IMR-90 (cell line): ENCODE results near the gene SOX6. TPM values are rescaled to one million over a fixed set of nuclear protein-coding genes. Genes with fewer than 3 reads are reported as not detected.

Source experiments
- ATAC-seq: fragments of 200-7000 bp; cut with Tn5 transposase; 2 replicates; pipeline ENCODE4 v1.9.1; 2020; ENCODE audit warnings: low read depth, mild to moderate bottlenecking, moderate library complexity
- BruUV-seq: library from RNA; stranded (reverse); fragments of 400-500 nt; replicated peaks from 2 replicates; lab custom pipeline; 2021; lab: Mats Ljungman, UMichigan
- CTCF ChIA-PET: fragments of 300-600 bp; formaldehyde crosslinking; extraction: SDS; loops from one replicate; lab custom pipeline; 2021; ENCODE audit warnings: antibody characterized with exemption; lab: Yijun Ruan, JAX
- POLR2A ChIA-PET: fragments of 300-600 bp; sonication (Branson Sonifier 250); formaldehyde crosslinking; loops from one replicate; lab custom pipeline; 2022; ENCODE audit warnings: antibody characterized with exemption; ENCODE audit not compliant: unreplicated experiment; lab: Charles Lee
- DNase-seq: peaks from one replicate; pipeline ENCODE4 v3.0.0; 2013
- H2AFZ ChIP-seq: replicated peaks from 2 replicates; pipeline ENCODE3; 2013; ENCODE audit warnings: low read length, mild to moderate bottlenecking; ENCODE audit not compliant: poor library complexity
- H2AK5ac ChIP-seq: 2 replicates; pipeline ENCODE4 v1.6.1; 2013; ENCODE audit warnings: low read depth, low read length, inconsistent platforms
- H2AK9ac ChIP-seq: replicated peaks from 2 replicates; pipeline ENCODE3; 2013; ENCODE audit warnings: mild to moderate bottlenecking, low read depth, low read length, moderate library complexity; ENCODE audit not compliant: poor library complexity
- H2BK120ac ChIP-seq: 2 replicates; pipeline ENCODE4 v1.6.1; 2013; ENCODE audit warnings: low read depth, low read length, inconsistent platforms
- H2BK15ac ChIP-seq: 3 replicates; pipeline ENCODE4 v1.6.1; 2013; ENCODE audit warnings: low read depth, low read length, inconsistent platforms
- H2BK20ac ChIP-seq: 2 replicates; pipeline ENCODE4 v1.6.1; 2013; ENCODE audit warnings: low read depth, mild to moderate bottlenecking, inconsistent platforms, low read length, moderate library complexity
- H2BK5ac ChIP-seq: 2 replicates; pipeline ENCODE4 v1.6.1; 2013; ENCODE audit warnings: mild to moderate bottlenecking, low read depth, low read length, inconsistent platforms; ENCODE audit not compliant: poor library complexity, severe bottlenecking
- H3K14ac ChIP-seq: replicated peaks from 2 replicates; pipeline ENCODE4 v1.6.1; 2013; ENCODE audit warnings: low read depth, low read length, inconsistent platforms
- H3K18ac ChIP-seq: 2 replicates; pipeline ENCODE4 v1.6.1; 2013; ENCODE audit warnings: low read depth, low read length, control low read depth
- H3K23ac ChIP-seq: 2 replicates; pipeline ENCODE4 v1.6.1; 2013; ENCODE audit warnings: low read depth, low read length, inconsistent platforms
- H3K27ac ChIP-seq: 2 replicates; pipeline ENCODE4 v1.5.1; 2013; ENCODE audit warnings: mild to moderate bottlenecking, control low read depth, low read length; ENCODE audit not compliant: insufficient read depth
- H3K27me3 ChIP-seq: 2 replicates; pipeline ENCODE4 v1.6.1; 2013; ENCODE audit warnings: low read length; ENCODE audit not compliant: control insufficient read depth, insufficient read depth
- H3K36me3 ChIP-seq: 2 replicates; pipeline ENCODE4 v1.6.1; 2013; ENCODE audit warnings: low read length, mixed read lengths; ENCODE audit not compliant: control insufficient read depth, insufficient read depth
- H3K4ac ChIP-seq: 2 replicates; pipeline ENCODE4 v1.6.1; 2013; ENCODE audit warnings: low read depth, low read length, inconsistent platforms
- H3K4me1 ChIP-seq: 2 replicates; pipeline ENCODE4 v1.6.1; 2013; ENCODE audit warnings: low read length, mixed read lengths; ENCODE audit not compliant: control insufficient read depth, insufficient read depth
- H3K4me2 ChIP-seq: 2 replicates; pipeline ENCODE4 v1.6.1; 2013; ENCODE audit warnings: low read depth, mild to moderate bottlenecking, control low read depth, low read length, moderate library complexity
- H3K4me3 ChIP-seq: 2 replicates; pipeline ENCODE4 v1.5.1; 2013; ENCODE audit warnings: low read depth, mild to moderate bottlenecking, control low read depth, low read length, moderate library complexity; ENCODE audit not compliant: insufficient read depth
- H3K56ac ChIP-seq: 2 replicates; pipeline ENCODE4 v1.6.1; 2013; ENCODE audit warnings: low read length, inconsistent platforms; ENCODE audit not compliant: insufficient read depth; ENCODE audit errors: extremely low read depth
- H3K79me1 ChIP-seq, 2 experiments: 2 replicates each; pipeline ENCODE4 v1.6.1; 2013; ENCODE audit warnings: low read length in 2 of 2, inconsistent platforms in 1 of 2, low read depth in 1 of 2
- H3K9ac ChIP-seq: 2 replicates; pipeline ENCODE4 v1.6.1; 2013; ENCODE audit warnings: low read depth, low read length, control low read depth
- H3K9me1 ChIP-seq: 2 replicates; pipeline ENCODE4 v1.6.1; 2013; ENCODE audit warnings: low read length, inconsistent platforms; ENCODE audit not compliant: insufficient read depth
- H3K9me3 ChIP-seq: 2 replicates; pipeline ENCODE4 v1.6.1; 2013; ENCODE audit warnings: low read length; ENCODE audit not compliant: control insufficient read depth, insufficient read depth
- H4K20me1 ChIP-seq: 2 replicates; pipeline ENCODE4 v1.6.1; 2013; ENCODE audit warnings: low read length, inconsistent platforms; ENCODE audit not compliant: insufficient read depth
- H4K5ac ChIP-seq: 2 replicates; pipeline ENCODE4 v1.6.1; 2013; ENCODE audit warnings: mild to moderate bottlenecking, low read depth, low read length, control low read depth
- H4K8ac ChIP-seq, 2 experiments: 2 replicates each; pipeline ENCODE4 v1.6.1; 2013; ENCODE audit warnings: low read depth in 2 of 2, low read length in 2 of 2, control low read depth in 1 of 2, inconsistent platforms in 1 of 2
- H4K91ac ChIP-seq: 2 replicates; pipeline ENCODE4 v1.6.1; 2013; ENCODE audit warnings: low read depth, low read length, inconsistent platforms; ENCODE audit not compliant: insufficient read depth
- BHLHE40 ChIP-seq: fragments of 150-350 bp; IDR thresholded peaks from 2 replicates; pipeline ENCODE4 v1.6.1; 2016; ENCODE audit warnings: mild to moderate bottlenecking, low read depth, low read length
- CEBPB ChIP-seq: IDR thresholded peaks from 2 replicates; pipeline ENCODE4 v1.6.1; 2012; ENCODE audit warnings: low read depth, low read length, improper control_type of control experiment
- CHD1 ChIP-seq: IDR thresholded peaks from 2 replicates; pipeline ENCODE4 v1.6.1; 2012; ENCODE audit warnings: low read depth, low read length, improper control_type of control experiment
- CTCF ChIP-seq: conservative IDR thresholded peaks from 2 replicates; pipeline ENCODE4 v1.5.1; 2012; ENCODE audit warnings: mild to moderate bottlenecking, low read depth, low read length, improper control_type of control experiment
- FOS ChIP-seq: fragments of 150-350 bp; IDR thresholded peaks from 2 replicates; pipeline ENCODE4 v1.6.1; 2016; ENCODE audit warnings: low read depth, low read length
- MAFK ChIP-seq: IDR thresholded peaks from 2 replicates; pipeline ENCODE4 v1.6.1; 2012; ENCODE audit warnings: low read depth, low read length, improper control_type of control experiment
- MAZ ChIP-seq: IDR thresholded peaks from 2 replicates; pipeline ENCODE4 v1.6.1; 2012; ENCODE audit warnings: low read depth, mild to moderate bottlenecking, low read length, improper control_type of control experiment, moderate library complexity, borderline replicate concordance
- MXI1 ChIP-seq: IDR thresholded peaks from 2 replicates; pipeline ENCODE4 v1.6.1; 2012; ENCODE audit warnings: low read depth, mild to moderate bottlenecking, low read length, moderate library complexity, borderline replicate concordance
- NFE2L2 ChIP-seq: fragments of 150-350 bp; IDR thresholded peaks from 2 replicates; pipeline ENCODE4 v1.6.1; 2016; ENCODE audit warnings: low read depth, mild to moderate bottlenecking, low read length
- POLR2A ChIP-seq: IDR thresholded peaks from 2 replicates; pipeline ENCODE4 v1.6.1; 2012; ENCODE audit warnings: mild to moderate bottlenecking, low read depth, low read length
- RAD21 ChIP-seq: IDR thresholded peaks from 2 replicates; pipeline ENCODE4 v1.6.1; 2012; ENCODE audit warnings: low read length, improper control_type of control experiment
- RCOR1 ChIP-seq: IDR thresholded peaks from 2 replicates; pipeline ENCODE4 v1.6.1; 2012; ENCODE audit warnings: mild to moderate bottlenecking, low read length, improper control_type of control experiment; ENCODE audit not compliant: insufficient replicate concordance
- RFX5 ChIP-seq: IDR thresholded peaks from 2 replicates; pipeline ENCODE4 v1.8.0; 2012; ENCODE audit warnings: low read depth, mild to moderate bottlenecking, low read length, moderate library complexity
- SMC3 ChIP-seq: fragments of 150-350 bp; IDR thresholded peaks from 2 replicates; pipeline ENCODE4 v1.6.1; 2016; ENCODE audit warnings: low read depth, mild to moderate bottlenecking, antibody characterized with exemption, low read length, moderate library complexity
- WGBS, 2 experiments: methylation state at CpG; one replicate each; pipeline versions ENCODE4 v1.1.5 to v1.1.7; 2013; ENCODE audit warnings: missing lambda C conversion rate in 2 of 2; ENCODE audit not compliant: insufficient read length in 1 of 2; ENCODE audit errors: extremely low coverage in 2 of 2; 5-methylcytosine and 5-hydroxymethylcytosine counted together
- dilution Hi-C: fragments of 300-500 bp; cut with HindIII; formaldehyde crosslinking; loops from one replicate; pipeline ENCODE4 v1.14.3; 2018; ENCODE audit warnings: low sequenced_read_pairs; ENCODE audit not compliant: unreplicated experiment
- in situ Hi-C: fragments of 300-500 bp; cut with MboI; formaldehyde crosslinking; loops from 3 replicates; pipeline ENCODE4 v1.14.3; 2019; ENCODE audit warnings: low sequenced_read_pairs, inconsistent platforms, mixed read lengths
- intact Hi-C: fragments of 100-400 bp; cut with micrococcal nuclease; formaldehyde crosslinking; loops from 2 replicates; pipeline ENCODE4 v1.10.0; 2022
- polyA plus RNA-seq, 3 experiments: library from polyadenylated mRNA; depleted of rRNA; stranded (reverse); fragments of >200 nt; gene quantifications; 2 replicates each; pipeline ENCODE4 v1.2.3, GENCODE V29; 2012; ENCODE audit warnings: low replicate concordance in 1 of 3
- total RNA-seq: library from RNA; depleted of rRNA; stranded (reverse); fragments of >200 nt; gene quantifications from 2 replicates; pipeline ENCODE4 v1.2.3, GENCODE V29; 2012
- TF ChIP-seq, protein P1 (sequence below): fragments of 150-350 bp; IDR thresholded peaks from 2 replicates; pipeline ENCODE4 v1.6.1; 2016; ENCODE audit warnings: low read depth, mild to moderate bottlenecking, low read length, moderate library complexity, borderline replicate concordance
- TF ChIP-seq, protein P2 (sequence below): fragments of 150-350 bp; IDR thresholded peaks from 2 replicates; pipeline ENCODE4 v1.6.1; 2017; ENCODE audit warnings: mild to moderate bottlenecking, antibody characterized with exemption, low read length, low read depth

Gene SOX6
- total and polyA plus RNA-seq, 2 of the 4 experiments (the other 2 are of a cell fraction), result 1.7 to 7.7 TPM

DNA sequence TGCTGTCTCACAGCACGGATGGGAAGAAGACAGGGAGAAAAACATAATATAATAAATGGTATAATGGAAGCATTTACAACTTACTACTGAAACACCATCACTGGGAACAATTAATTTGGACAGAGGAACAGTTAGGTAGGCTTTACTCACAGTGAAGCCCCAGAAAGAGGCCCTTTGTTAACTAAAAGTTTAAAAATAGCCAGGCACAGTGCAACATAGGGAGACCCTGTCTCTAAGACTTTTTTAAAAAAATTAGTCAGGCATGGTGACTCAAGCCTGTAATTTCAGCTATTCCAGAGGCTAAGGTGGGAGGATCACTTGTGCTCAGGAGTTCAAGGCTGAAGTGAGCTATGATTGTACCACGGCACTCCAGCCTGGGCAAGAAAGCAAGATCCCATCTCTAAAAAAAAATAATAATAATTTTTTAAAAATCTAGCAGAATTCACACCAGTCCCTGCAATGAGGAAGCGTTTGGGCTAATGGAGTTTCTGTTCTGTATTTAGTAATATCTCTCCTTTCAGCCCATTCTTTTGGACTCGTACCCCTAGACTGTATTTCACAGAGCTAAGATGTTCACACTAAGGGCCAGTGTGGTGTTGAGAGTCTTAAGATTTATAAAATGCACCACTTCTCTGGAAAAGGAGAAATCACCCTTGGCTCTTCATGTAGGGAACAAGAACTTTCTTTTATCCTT, 275.5 kb downstream of the SOX6 start:
- Histone ChIP-seq H3K9me1 (no peaks in the 10 kb centered on the region), H3K36me3 (no peaks in the 10 kb centered on the region), H3K27me3 (no peaks in the 10 kb centered on the region), H3K18ac (no peak overlapping the region), H3K9ac (no peak overlapping the region), H3K4me1 (no peaks in the 10 kb centered on the region), H3K4ac (no peak overlapping the region), H3K23ac (no peak overlapping the region), H2BK5ac (no peak overlapping the region), H3K14ac (no peak overlapping the region), H3K9me3 (no peaks in the 10 kb centered on the region), H3K27ac (no peak overlapping the region), H4K5ac (no peak overlapping the region), H3K79me1 (no peaks in the 10 kb centered on the region), H2AK5ac (no peak overlapping the region), H2BK120ac (no peak overlapping the region), H2AFZ (no peak overlapping the region), H4K8ac (no peak overlapping the region), H2BK15ac (no peak overlapping the region), H3K56ac (no peak overlapping the region), H2AK9ac (no peak overlapping the region), H2BK20ac (no peak overlapping the region), H4K91ac (no peak overlapping the region), H4K20me1 (no peaks in the 10 kb centered on the region), H3K4me3 (no peak overlapping the region), H3K4me2 (no peak overlapping the region)
- dilution Hi-C loops (no loop called here), intact Hi-C loops (no loop called here), in situ Hi-C loops (no loop called here)
- TF ChIP-seq MAZ (no peak), RFX5 (no peak), MXI1 (no peak), RAD21 (no peak), NFE2L2 (no peak), CEBPB (no peak), MAFK (no peak), RCOR1 (no peak), BHLHE40 (no peak), POLR2A (no peak), CTCF (no peak), FOS (no peak), CHD1 (no peak), SMC3 (no peak)
- TF ChIP-seq, protein P1, sequence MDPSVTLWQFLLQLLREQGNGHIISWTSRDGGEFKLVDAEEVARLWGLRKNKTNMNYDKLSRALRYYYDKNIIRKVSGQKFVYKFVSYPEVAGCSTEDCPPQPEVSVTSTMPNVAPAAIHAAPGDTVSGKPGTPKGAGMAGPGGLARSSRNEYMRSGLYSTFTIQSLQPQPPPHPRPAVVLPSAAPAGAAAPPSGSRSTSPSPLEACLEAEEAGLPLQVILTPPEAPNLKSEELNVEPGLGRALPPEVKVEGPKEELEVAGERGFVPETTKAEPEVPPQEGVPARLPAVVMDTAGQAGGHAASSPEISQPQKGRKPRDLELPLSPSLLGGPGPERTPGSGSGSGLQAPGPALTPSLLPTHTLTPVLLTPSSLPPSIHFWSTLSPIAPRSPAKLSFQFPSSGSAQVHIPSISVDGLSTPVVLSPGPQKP, result no peak
- TF ChIP-seq, protein P2, sequence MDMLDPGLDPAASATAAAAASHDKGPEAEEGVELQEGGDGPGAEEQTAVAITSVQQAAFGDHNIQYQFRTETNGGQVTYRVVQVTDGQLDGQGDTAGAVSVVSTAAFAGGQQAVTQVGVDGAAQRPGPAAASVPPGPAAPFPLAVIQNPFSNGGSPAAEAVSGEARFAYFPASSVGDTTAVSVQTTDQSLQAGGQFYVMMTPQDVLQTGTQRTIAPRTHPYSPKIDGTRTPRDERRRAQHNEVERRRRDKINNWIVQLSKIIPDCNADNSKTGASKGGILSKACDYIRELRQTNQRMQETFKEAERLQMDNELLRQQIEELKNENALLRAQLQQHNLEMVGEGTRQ, result no peak
- peak; percentile 11 for DNase-seq
- WGBS, 2 experiments, result no CpG with 5 or more reads among the region's 4 CpGs
- POLR2A ChIA-PET, result no interaction called here
- BruUV-seq, result no TSS peak
- ATAC-seq, result no peak
- CTCF ChIA-PET, result interaction anchor here (0.6 kb wide), 1 partner anchor 10 kb away, joined by 3 read pairs; no protein-coding TSS in a partner anchor
